ENCODE data around the gene HNRNPCL2.
"Not testable (repeated sequence)": the region's sequence is repeated elsewhere in the genome, so short reads cannot be mapped to it uniquely, and the experiment has no call there.

DNA sequence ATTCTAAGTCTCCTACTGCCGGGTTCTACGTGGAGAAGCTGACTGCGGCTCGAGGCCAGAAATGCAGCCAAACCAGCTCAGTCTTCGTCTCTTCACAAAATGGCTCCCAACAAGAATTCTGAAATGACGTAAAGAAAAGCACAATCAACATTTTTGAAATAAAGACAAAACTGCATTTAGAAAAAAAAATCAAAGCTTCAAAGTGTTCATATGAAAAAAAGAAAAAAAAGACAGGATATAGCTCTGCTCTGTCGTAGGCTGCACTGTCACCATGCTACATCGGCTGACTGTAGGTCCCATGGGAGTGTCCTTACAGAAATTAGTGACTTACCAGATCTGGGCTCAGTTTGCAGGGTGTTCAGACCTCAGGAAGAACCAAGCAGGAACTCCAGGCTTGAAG, 48.9 kb upstream of the HNRNPCL2 start, which contains the start of gene HNRNPCL4:
- TF ChIP-seq EP300 (IDR thresholded peaks at IDR 0.05) = not testable (repeated sequence)
- TF ChIP-seq, protein P1, sequence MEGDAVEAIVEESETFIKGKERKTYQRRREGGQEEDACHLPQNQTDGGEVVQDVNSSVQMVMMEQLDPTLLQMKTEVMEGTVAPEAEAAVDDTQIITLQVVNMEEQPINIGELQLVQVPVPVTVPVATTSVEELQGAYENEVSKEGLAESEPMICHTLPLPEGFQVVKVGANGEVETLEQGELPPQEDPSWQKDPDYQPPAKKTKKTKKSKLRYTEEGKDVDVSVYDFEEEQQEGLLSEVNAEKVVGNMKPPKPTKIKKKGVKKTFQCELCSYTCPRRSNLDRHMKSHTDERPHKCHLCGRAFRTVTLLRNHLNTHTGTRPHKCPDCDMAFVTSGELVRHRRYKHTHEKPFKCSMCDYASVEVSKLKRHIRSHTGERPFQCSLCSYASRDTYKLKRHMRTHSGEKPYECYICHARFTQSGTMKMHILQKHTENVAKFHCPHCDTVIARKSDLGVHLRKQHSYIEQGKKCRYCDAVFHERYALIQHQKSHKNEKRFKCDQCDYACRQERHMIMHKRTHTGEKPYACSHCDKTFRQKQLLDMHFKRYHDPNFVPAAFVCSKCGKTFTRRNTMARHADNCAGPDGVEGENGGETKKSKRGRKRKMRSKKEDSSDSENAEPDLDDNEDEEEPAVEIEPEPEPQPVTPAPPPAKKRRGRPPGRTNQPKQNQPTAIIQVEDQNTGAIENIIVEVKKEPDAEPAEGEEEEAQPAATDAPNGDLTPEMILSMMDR (IDR thresholded peaks at IDR 0.05) = not testable (repeated sequence)
